Stomach (tissue), 9 donors: ENCODE data around the gene SELENOT. TPM values are rescaled to one million over a fixed set of nuclear protein-coding genes. Genes with fewer than 3 reads are reported as not detected.

Source experiments
- DNase-seq, 2 donors: peaks; one replicate each; pipeline versions ENCODE4 v3.0.0 to v3.0.0-alpha.2; 2013 to 2019
- H3K27ac ChIP-seq, 5 donors: fragments of 200-600 bp in 4 of 5; sonication (generic) in 4 of 5; one replicate each; pipeline ENCODE4 v1.5.1; 2013 to 2019; ENCODE audit warnings: mild to moderate bottlenecking in 1 of 5, moderate library complexity in 1 of 5
- H3K27me3 ChIP-seq, 3 donors: fragments of 200-600 bp; sonication (generic); one replicate each; pipeline ENCODE4 v1.5.1; 2017 to 2019; ENCODE audit warnings: mixed run types in 1 of 3
- H3K36me3 ChIP-seq, 4 donors: fragments of 200-600 bp; sonication (generic); 1 replicate in 3 of 4; 2 replicates in 1 of 4; pipeline ENCODE4 v1.5.1; 2016 to 2019
- H3K4me1 ChIP-seq, 4 donors: fragments of 200-600 bp; sonication (generic); one replicate each; pipeline ENCODE4 v1.5.1; 2016 to 2019
- H3K4me3 ChIP-seq, 4 donors: fragments of 200-600 bp; sonication (generic) in 3 of 4; one replicate each; pipeline ENCODE4 v1.5.1; 2016 to 2019; ENCODE audit warnings: mild to moderate bottlenecking in 1 of 4
- H3K9me3 ChIP-seq, 4 donors: fragments of 200-600 bp; sonication (generic); one replicate each; pipeline ENCODE4 v1.5.1; 2016 to 2019
- CTCF ChIP-seq, 7 experiments: fragments of 450-650 bp in 4 of 7; fragments of 200-600 bp in 3 of 7; sonication (generic) in 3 of 7; IDR thresholded peaks; one replicate each; pipeline ENCODE4 v1.5.1; 2016 to 2019; ENCODE audit warnings: antibody characterized with exemption in 7 of 7, control low read depth in 2 of 7, mild to moderate bottlenecking in 1 of 7
- EP300 ChIP-seq: sonication (generic); formaldehyde crosslinking; IDR thresholded peaks from one replicate; pipeline ENCODE4 v1.6.1; 2017; ENCODE audit warnings: antibody characterized with exemption
- POLR2A ChIP-seq, 4 donors: fragments of 450-650 bp; IDR thresholded peaks; one replicate each; pipeline ENCODE4 v1.6.1; 2016; ENCODE audit warnings: antibody characterized with exemption in 4 of 4, control low read depth in 2 of 4, mild to moderate bottlenecking in 1 of 4, moderate library complexity in 1 of 4
- POLR2AphosphoS5 ChIP-seq, 3 donors: sonication (generic); formaldehyde crosslinking; IDR thresholded peaks; one replicate each; pipeline ENCODE4 v1.6.1; 2016; ENCODE audit warnings: antibody characterized with exemption in 3 of 3
- WGBS, 5 donors: extraction: QIAGEN DNeasy Blood & Tissue Kit in 3 of 5; methylation state at CpG; one replicate each; pipeline versions ENCODE4 v1.1.5 to v1.1.7; 2013 to 2018; 5-methylcytosine and 5-hydroxymethylcytosine counted together
- intact Hi-C: fragments of 100-400 bp; cut with DNase I; formaldehyde crosslinking; loops from one replicate; pipeline ENCODE4 v1.15.1; 2023; ENCODE audit warnings: low total_unique reads
- polyA plus RNA-seq, 3 donors: library from polyadenylated mRNA; stranded (reverse); fragments of 200-250 nt; gene quantifications; one replicate each; pipeline ENCODE4 v1.2.3, GENCODE V29; 2013
- total RNA-seq, 5 donors: library from RNA; depleted of rRNA; stranded (reverse); fragments of >200 nt; gene quantifications; one replicate each; pipeline versions ENCODE4 v1.1.0 to v1.2.3, GENCODE V29; 2014 to 2016
- donor health status: healthy with polysubstance abuse.
- donor health status: Bipolar disorder and iron deficiency.
- donor health status: healthy.

Gene SELENOT
- total and polyA plus RNA-seq, 8 donors, result 41.5 to 324 (median 54.4) TPM

- Histone ChIP-seq H3K27me3 (no peaks in the 10 kb centered on the region), H3K9me3 (no peaks in the 10 kb centered on the region), H3K27ac (no peak overlapping the region), H3K4me1 (no peaks in the 10 kb centered on the region), H3K36me3 (no peaks in the 10 kb centered on the region), H3K4me3 (no peak overlapping the region)
- TF ChIP-seq CTCF (IDR thresholded peaks at IDR 0.05), result no peak
- TF ChIP-seq EP300, result no peak
- no peak for TF ChIP-seq POLR2AphosphoS5 (IDR thresholded peaks at IDR 0.05)
- no peak for TF ChIP-seq POLR2A (IDR thresholded peaks at IDR 0.05)
- intact Hi-C loops, result no loop called here
- DNase-seq, result no peak
- WGBS, 5 donors, result 91 to 98% (median 96%) methylated on average over 12 of the region's 12 CpGs
Observed at GRCh38 chr3:150640256-150640655, 37.1 kb downstream of the SELENOT start.

- H3K27ac ChIP-seq, result no peak overlapping the region
- H3K9me3 ChIP-seq, result no peaks in the 10 kb centered on the region
- no peak overlapping the region for H3K4me3 ChIP-seq
- WGBS, 5 donors, result 79 to 88% (median 85%) methylated on average over 4 of the region's 4 CpGs
- TF ChIP-seq POLR2A (IDR thresholded peaks at IDR 0.05), result no peak
- TF ChIP-seq POLR2AphosphoS5 (IDR thresholded peaks at IDR 0.05), result no peak
- no peak for TF ChIP-seq EP300
- no peak for TF ChIP-seq CTCF (IDR thresholded peaks at IDR 0.05)
- DNase-seq, result no peak
- H3K4me1 ChIP-seq, result no peaks in the 10 kb centered on the region
- no peaks in the 10 kb centered on the region for H3K27me3 ChIP-seq
- no peaks in the 10 kb centered on the region for H3K36me3 ChIP-seq
- intact Hi-C loops, result no loop called here
Observed at GRCh38 chr3:150653110-150653561, 50.0 kb downstream of the SELENOT start.

GRCh38 chr3:150656316-150656715, 53.2 kb downstream of the SELENOT start:
- no peak for DNase-seq
- intact Hi-C loops, result no loop called here
- Histone ChIP-seq H3K4me3 (no peak overlapping the region), H3K27me3 (no peaks in the 10 kb centered on the region), H3K9me3 (no peaks in the 10 kb centered on the region), H3K36me3 (no peaks in the 10 kb centered on the region), H3K27ac (no peak overlapping the region), H3K4me1 (no peaks in the 10 kb centered on the region)
- TF ChIP-seq EP300 (no peak), CTCF (IDR thresholded peaks at IDR 0.05) (no peak), POLR2A (IDR thresholded peaks at IDR 0.05) (no peak), POLR2AphosphoS5 (IDR thresholded peaks at IDR 0.05) (no peak)
- 70 to 79% (median 76%) methylated on average over 4 of the region's 4 CpGs for WGBS, 5 donors

DNA sequence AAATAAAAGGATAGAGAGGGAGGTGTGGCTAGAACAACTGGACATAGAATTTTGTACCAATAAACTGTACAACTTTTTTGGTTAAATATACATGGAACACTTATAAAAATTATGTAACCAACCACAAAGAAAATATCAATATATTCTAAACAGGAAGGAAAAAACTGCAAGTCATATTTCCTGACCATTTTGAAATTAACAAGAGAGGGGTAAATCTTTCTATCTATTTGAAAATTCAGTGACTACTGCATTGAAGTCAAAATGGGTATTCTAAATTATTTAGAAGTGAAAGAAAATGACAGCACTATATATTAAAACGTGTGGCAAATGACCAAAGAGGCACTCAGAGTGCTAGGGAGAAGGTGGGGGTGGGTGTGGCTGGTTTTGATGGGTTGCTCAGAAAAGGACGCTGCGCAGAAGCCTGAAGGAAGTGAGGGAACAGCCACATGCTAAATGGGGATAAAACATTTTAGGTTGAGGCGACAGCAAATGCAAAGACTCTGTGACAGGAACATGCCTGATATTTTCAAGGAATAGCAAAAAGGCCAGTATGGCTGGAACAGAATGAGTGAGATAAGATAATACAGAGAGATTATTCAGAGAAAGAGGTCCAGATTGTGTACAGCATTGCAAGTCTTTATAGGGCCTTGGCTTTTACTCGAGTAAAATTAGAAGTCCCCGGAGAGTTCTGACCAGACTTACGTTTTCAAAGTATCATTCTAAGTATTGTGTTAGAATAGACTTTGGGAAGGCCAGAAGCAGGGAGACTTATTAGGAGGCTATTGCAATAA, 59.5 kb downstream of the SELENOT start:
- DNase-seq, result no peak
- H3K36me3 ChIP-seq, result no peaks in the 10 kb centered on the region
- no peaks in the 10 kb centered on the region for H3K4me1 ChIP-seq
- no peak overlapping the region for H3K4me3 ChIP-seq
- TF ChIP-seq POLR2A (IDR thresholded peaks at IDR 0.05), result no peak
- no peak for TF ChIP-seq EP300
- no peak for TF ChIP-seq POLR2AphosphoS5 (IDR thresholded peaks at IDR 0.05)
- TF ChIP-seq CTCF (IDR thresholded peaks at IDR 0.05), result no peak
- no peak overlapping the region for H3K27ac ChIP-seq
- no peaks in the 10 kb centered on the region for H3K9me3 ChIP-seq
- intact Hi-C loops, result no loop called here
- no peaks in the 10 kb centered on the region for H3K27me3 ChIP-seq
- 61 to 74% (median 71%) methylated on average over 7 of the region's 7 CpGs for WGBS, 5 donors
